Activated CD4-positive, alpha-beta memory T cell treated with anti-CD3 and anti-CD28 coated beads for 36 hours (primary cell): ENCODE results near the gene SCNN1B. TPM values are rescaled to one million over a fixed set of nuclear protein-coding genes. Genes with fewer than 3 reads are reported as not detected.
"Not testable (repeated sequence)": the region's sequence is repeated elsewhere in the genome, so short reads cannot be mapped to it uniquely, and the experiment has no call there.

Experiments used
- CTCF ChIA-PET: fragments of 350-600 bp; sonication (Branson Sonifier 250); formaldehyde crosslinking; loops from one replicate; lab custom pipeline; 2021; ENCODE audit warnings: antibody characterized with exemption, inconsistent platforms; lab: Charles Lee
- POLR2A ChIA-PET: fragments of 350-600 bp; sonication (Branson Sonifier 250); formaldehyde crosslinking; loops from one replicate; lab custom pipeline; 2021; ENCODE audit warnings: antibody characterized with exemption; lab: Charles Lee
- DNase-seq: peaks from one replicate; pipeline ENCODE4 v3.0.0-alpha.2; 2020
- H3K27ac Mint-ChIP-seq: one replicate; pipeline ENCODE4 v1.8.0; 2021; ENCODE audit warnings: mixed read lengths
- H3K27me3 Mint-ChIP-seq: one replicate; pipeline ENCODE4 v1.8.0; 2021; ENCODE audit warnings: mixed read lengths
- H3K36me3 Mint-ChIP-seq: one replicate; pipeline ENCODE4 v1.8.0; 2021; ENCODE audit warnings: mixed read lengths
- H3K4me1 Mint-ChIP-seq: one replicate; pipeline ENCODE4 v1.8.0; 2021; ENCODE audit warnings: low read depth, mixed read lengths
- H3K4me3 Mint-ChIP-seq: one replicate; pipeline ENCODE4 v1.8.0; 2021; ENCODE audit warnings: mild to moderate bottlenecking, mixed read lengths
- H3K9me3 Mint-ChIP-seq: one replicate; pipeline ENCODE4 v1.8.0; 2021; ENCODE audit warnings: mixed read lengths
- intact Hi-C: fragments of 100-400 bp; cut with micrococcal nuclease; formaldehyde crosslinking; loops from one replicate; pipeline ENCODE4 v1.15.1; 2023
- total RNA-seq, 2 experiments: library from RNA; stranded (reverse); gene quantifications; one replicate each; pipeline ENCODE4 v1.2.3, GENCODE V29; 2021

The SCNN1B gene
- total RNA-seq, 2 experiments from 2014 or later, result not detected

GRCh38 chr16:23397464-23397863 is 95.4 kb downstream of the SCNN1B start:
- POLR2A ChIA-PET, result no interaction called here
- Mint-ChIP-seq H3K36me3 (peaks cover 26% of the 10 kb centered on the region), H3K27me3 (no peaks in the 10 kb centered on the region), H3K4me3 (no peak overlapping the region), H3K9me3 (no peaks in the 10 kb centered on the region), H3K27ac (no peak overlapping the region), H3K4me1 (no peaks in the 10 kb centered on the region)
- DNase-seq, result no peak
- CTCF ChIA-PET, result interaction anchor here (1.5 kb wide), 1 partner anchor 38 kb away, joined by 4 read pairs; no protein-coding TSS in a partner anchor
- intact Hi-C loops, result no loop called here

GRCh38 chr16:23398987-23399805 is 97.1 kb downstream of the SCNN1B start:
- no peak overlapping the region for H3K27ac Mint-ChIP-seq
- no peaks in the 10 kb centered on the region for H3K27me3 Mint-ChIP-seq
- DNase-seq, result no peak
- peaks cover 33% of the 10 kb centered on the region for H3K36me3 Mint-ChIP-seq
- CTCF ChIA-PET, result interaction anchor here (1.1 kb wide), 1 partner anchor 36 kb away, joined by 4 read pairs; no protein-coding TSS in a partner anchor
- H3K4me3 Mint-ChIP-seq, result no peak overlapping the region
- H3K4me1 Mint-ChIP-seq, result no peaks in the 10 kb centered on the region
- intact Hi-C loops, result no loop called here
- POLR2A ChIA-PET, result interaction anchor here (0.7 kb wide), 1 partner anchor 369 kb away, joined by 3 read pairs; no protein-coding TSS in a partner anchor
- H3K9me3 Mint-ChIP-seq, result no peaks in the 10 kb centered on the region

GRCh38 chr16:23400447-23400846 is 98.3 kb downstream of the SCNN1B start:
- intact Hi-C loops, H3K4me3 Mint-ChIP-seq, POLR2A ChIA-PET, H3K9me3 Mint-ChIP-seq, H3K27ac Mint-ChIP-seq, CTCF ChIA-PET, H3K27me3 Mint-ChIP-seq, H3K4me1 Mint-ChIP-seq, DNase-seq: not testable (repeated sequence)
- H3K36me3 Mint-ChIP-seq, result peaks cover 36% of the 10 kb centered on the region

- Mint-ChIP-seq H3K36me3 (peaks cover 36% of the 10 kb centered on the region), H3K4me1 (no peaks in the 10 kb centered on the region), H3K27me3 (no peaks in the 10 kb centered on the region), H3K9me3 (no peaks in the 10 kb centered on the region), H3K27ac (no peak overlapping the region), H3K4me3 (no peak overlapping the region)
- intact Hi-C loops, result no loop called here
- ChIA-PET POLR2A (no interaction called here), CTCF (no interaction called here)
- no peak for DNase-seq
Observed at GRCh38 chr16:23401139-23401538, 99.0 kb downstream of the SCNN1B start.

GRCh38 chr16:23402100-23402499 is 100.0 kb downstream of the SCNN1B start:
- no peaks in the 10 kb centered on the region for H3K9me3 Mint-ChIP-seq
- H3K27me3 Mint-ChIP-seq, result no peaks in the 10 kb centered on the region
- H3K36me3 Mint-ChIP-seq, result peaks cover 37% of the 10 kb centered on the region
- intact Hi-C loops, result no loop called here
- DNase-seq, result no peak
- no peaks in the 10 kb centered on the region for H3K4me1 Mint-ChIP-seq
- H3K4me3 Mint-ChIP-seq, result no peak overlapping the region
- no peak overlapping the region for H3K27ac Mint-ChIP-seq
- POLR2A ChIA-PET, result no interaction called here
- CTCF ChIA-PET, result no interaction called here

GRCh38 chr16:23403547-23403946 is 101.4 kb downstream of the SCNN1B start:
- ChIA-PET POLR2A (no interaction called here), CTCF (interaction anchor here (0.9 to 1.0 kb wide), 2 partner anchors 31 to 220 kb away, joined by 3 read pairs; no protein-coding TSS in a partner anchor)
- no peaks in the 10 kb centered on the region for H3K4me1 Mint-ChIP-seq
- DNase-seq, result no peak
- H3K9me3 Mint-ChIP-seq, result no peaks in the 10 kb centered on the region
- H3K27me3 Mint-ChIP-seq, result no peaks in the 10 kb centered on the region
- peaks cover 35% of the 10 kb centered on the region for H3K36me3 Mint-ChIP-seq
- no peak overlapping the region for H3K27ac Mint-ChIP-seq
- no peak overlapping the region for H3K4me3 Mint-ChIP-seq
- intact Hi-C loops, result no loop called here

- Mint-ChIP-seq H3K27me3 (no peaks in the 10 kb centered on the region), H3K9me3 (no peaks in the 10 kb centered on the region), H3K4me3 (no peak overlapping the region), H3K36me3 (peaks cover 35% of the 10 kb centered on the region), H3K27ac (no peak overlapping the region), H3K4me1 (no peaks in the 10 kb centered on the region)
- ChIA-PET CTCF (no interaction called here), POLR2A (no interaction called here)
- no peak for DNase-seq
- intact Hi-C loops, result no loop called here
Observed at GRCh38 chr16:23406024-23406423, 103.9 kb downstream of the SCNN1B start.

- no peak for DNase-seq
- Mint-ChIP-seq H3K4me3 (no peak overlapping the region), H3K9me3 (no peaks in the 10 kb centered on the region), H3K27me3 (no peaks in the 10 kb centered on the region), H3K36me3 (peaks cover 35% of the 10 kb centered on the region), H3K4me1 (no peaks in the 10 kb centered on the region), H3K27ac (no peak overlapping the region)
- ChIA-PET CTCF (no interaction called here), POLR2A (no interaction called here)
- intact Hi-C loops, result no loop called here
Observed at GRCh38 chr16:23406546-23407240, 104.6 kb downstream of the SCNN1B start.

GRCh38 chr16:23407436-23408127 is 105.5 kb downstream of the SCNN1B start:
- Mint-ChIP-seq H3K27ac (no peak overlapping the region), H3K36me3 (peaks cover 32% of the 10 kb centered on the region)

GRCh38 chr16:23408242-23408822 is 106.2 kb downstream of the SCNN1B start:
- no peak overlapping the region for H3K4me3 Mint-ChIP-seq
- POLR2A ChIA-PET, result no interaction called here
- H3K36me3 Mint-ChIP-seq, result peaks cover 28% of the 10 kb centered on the region
- H3K9me3 Mint-ChIP-seq, result no peaks in the 10 kb centered on the region
- H3K27me3 Mint-ChIP-seq, result no peaks in the 10 kb centered on the region
- DNase-seq, result no peak
- H3K4me1 Mint-ChIP-seq, result no peaks in the 10 kb centered on the region
- CTCF ChIA-PET, result no interaction called here
- intact Hi-C loops, result no loop called here
- H3K27ac Mint-ChIP-seq, result no peak overlapping the region

More at GRCh38 chr16:23407436-23408127, 105.5 kb downstream of the SCNN1B start:
- no peaks in the 10 kb centered on the region for H3K9me3 Mint-ChIP-seq
- no peak overlapping the region for H3K4me3 Mint-ChIP-seq
- DNase-seq, result no peak
- intact Hi-C loops, result no loop called here
- ChIA-PET CTCF (no interaction called here), POLR2A (no interaction called here)
- H3K4me1 Mint-ChIP-seq, result no peaks in the 10 kb centered on the region
- H3K27me3 Mint-ChIP-seq, result no peaks in the 10 kb centered on the region

- Mint-ChIP-seq H3K27me3 (no peaks in the 10 kb centered on the region), H3K4me1 (no peaks in the 10 kb centered on the region), H3K9me3 (no peaks in the 10 kb centered on the region), H3K27ac (no peak overlapping the region), H3K4me3 (no peak overlapping the region), H3K36me3 (peaks cover 30% of the 10 kb centered on the region)
- CTCF ChIA-PET, result interaction anchor here (1.5 kb wide), 1 partner anchor 510 kb away, joined by 3 read pairs; no protein-coding TSS in a partner anchor
- intact Hi-C loops, result no loop called here
- DNase-seq, result no peak
- POLR2A ChIA-PET, result no interaction called here
Observed at GRCh38 chr16:23408823-23409298, 106.8 kb downstream of the SCNN1B start.
